PFSK-1 (cell line): ENCODE measurements around the gene ATG7.

Source experiments
- POLR2AphosphoS5 ChIP-seq: IDR thresholded peaks from 2 replicates; pipeline ENCODE4 v1.6.1; 2012; ENCODE audit warnings: low read depth, mild to moderate bottlenecking, control low read depth, low read length, moderate library complexity
- REST ChIP-seq, 2 experiments: IDR thresholded peaks; 2 replicates each; pipeline versions ENCODE4 v1.6.1 to v1.8.0; 2011 to 2012; ENCODE audit warnings: low read depth in 2 of 2, low read length in 2 of 2, control low read depth in 1 of 2, inconsistent platforms in 1 of 2, mild to moderate bottlenecking in 1 of 2, moderate library complexity in 1 of 2; ENCODE audit not compliant: insufficient read depth in 1 of 2
- TAF1 ChIP-seq: IDR thresholded peaks from 2 replicates; pipeline ENCODE4 v1.6.1; 2012; ENCODE audit warnings: low read length, control low read depth, borderline replicate concordance; ENCODE audit not compliant: insufficient read depth

- no peak for TF ChIP-seq TAF1
- TF ChIP-seq REST (IDR thresholded peaks at IDR 0.05; ENCODE audit: insufficient read depth in 1 of 2, low read depth in 2 of 2, low read length in 2 of 2), result no peak
- no peak for TF ChIP-seq POLR2AphosphoS5
Measured at GRCh38 chr3:11381141-11381540, 108.9 kb downstream of the ATG7 start.
